Pancreas (tissue), 10 donors: Measurements from ENCODE around the gene DDAH1. TPM values are rescaled to one million over a fixed set of nuclear protein-coding genes. Genes with fewer than 3 reads are reported as not detected.

Experiments
- ATAC-seq, 4 donors: fragments of 200-7000 bp; cut with Tn5 transposase; one replicate each; pipeline versions ENCODE4 v1.8.0 to v1.9.1; 2020; ENCODE audit warnings: mild to moderate bottlenecking in 4 of 4, moderate library complexity in 4 of 4
- DNase-seq, 6 donors: peaks; one replicate each; pipeline ENCODE4 v3.0.0-alpha.2; 2020
- FAIRE-seq: peaks from 2 replicates; lab custom pipeline; 2012; peaks lifted over from hg19 to GRCh38; lab: Jason Lieb, UNC
- H3K27ac ChIP-seq, 4 donors: fragments of 200-600 bp; sonication (generic); 1 replicate in 3 of 4; 2 replicates in 1 of 4; pipeline versions ENCODE4 v1.5.0 to v1.8.0; 2020
- H3K27me3 ChIP-seq, 4 donors: fragments of 200-600 bp; one replicate each; pipeline ENCODE4 v1.8.0; 2021
- H3K36me3 ChIP-seq, 3 donors: fragments of 200-600 bp; sonication (generic) in 1 of 3; one replicate each; pipeline versions ENCODE4 v1.5.0 to v1.8.0; 2020 to 2021
- H3K4me1 ChIP-seq, 3 donors: fragments of 200-600 bp; one replicate each; pipeline ENCODE4 v1.8.0; 2021
- H3K4me3 ChIP-seq, 4 donors: fragments of 200-600 bp; sonication (generic) in 2 of 4; one replicate each; pipeline versions ENCODE4 v1.5.0 to v1.8.0; 2020 to 2021
- H3K9me3 ChIP-seq, 4 donors: fragments of 200-600 bp; one replicate each; pipeline ENCODE4 v1.8.0; 2021
- WGBS, 2 donors: extraction: QIAGEN DNeasy Blood & Tissue Kit; methylation state at CpG; one replicate each; pipeline ENCODE4 v1.1.7; 2013; 5-methylcytosine and 5-hydroxymethylcytosine counted together
- intact Hi-C, 3 donors: fragments of 100-400 bp; cut with DNase I; formaldehyde crosslinking; loops; one replicate each; pipeline versions ENCODE4 v1.11.1 to v1.14.2; 2022
- polyA plus RNA-seq, 2 donors: library from polyadenylated mRNA; stranded (reverse); fragments of 200-250 nt; gene quantifications; one replicate each; pipeline ENCODE4 v1.2.3, GENCODE V29; 2013
- total RNA-seq, 6 donors: library from RNA; stranded (reverse); fragmentation: NEBNext Ultra II Directional in 4 of 6; extraction: Animal tissue kit (Norgen Biotek cat#: 25700) in 4 of 6; gene quantifications; one replicate each; pipeline versions ENCODE4 v1.2.1 to v1.2.4, GENCODE V29; 2021 to 2023
- TF ChIP-seq, protein P1 (sequence below), 4 donors: fragments of 200-600 bp; sonication (generic) in 3 of 4; IDR thresholded peaks; one replicate each; pipeline versions ENCODE4 v1.5.0 to v1.8.0; 2021; ENCODE audit warnings: antibody characterized with exemption in 4 of 4
- donor health status: healthy with polysubstance abuse.
- donor health status: DM: no; HTN: no; CAD: no; lungs with moderate emphysema.
- donor health status: DM: no; HTN: no; CAD: no.
- donor health status: control.
- donor health status: control.
- donor health status: Bipolar disorder and iron deficiency.
- donor health status: DM: yes; HTN: yes; CAD: no.
- donor health status: DM: no; HTN: no; CAD: no.
- donor health status: DM: no; HTN: no; CAD: no.
- donor health status: DM: yes; HTN: yes; CAD: no.

Gene DDAH1
- total and polyA plus RNA-seq, 8 donors = 8.1 to 34.2 (median 22.2) TPM

DNA sequence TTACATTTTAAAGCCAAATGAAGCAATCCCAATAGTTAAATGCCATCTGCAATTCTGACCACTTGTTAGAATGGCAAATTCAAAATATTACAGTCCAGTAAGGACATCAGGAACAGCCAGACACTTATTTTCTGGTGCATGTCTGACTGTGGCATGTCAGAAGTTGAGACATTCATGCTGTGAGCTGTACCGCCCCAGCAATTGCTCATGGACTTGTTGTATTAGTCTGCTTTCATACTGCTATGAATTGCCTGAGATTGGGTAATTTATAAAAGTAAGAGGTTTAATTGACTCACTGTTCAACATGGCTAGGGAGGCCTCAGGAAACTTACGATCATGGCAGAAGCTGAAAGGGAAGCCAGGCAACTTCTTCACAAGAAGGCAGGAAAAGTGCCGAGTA, 19.1 kb downstream of the DDAH1 start:
- no peaks in the 10 kb centered on the region for H3K9me3 ChIP-seq
- 95 to 97% methylated on average over 3 of the region's 3 CpGs for WGBS, 2 donors
- intact Hi-C loops = no loop called here
- ATAC-seq (no peak), FAIRE-seq (no peak), DNase-seq (no peak)
- H3K4me3 ChIP-seq = no peak overlapping the region
- H3K4me1 ChIP-seq = peaks cover 0 to 18% (median 6%) of the 10 kb centered on the region in 3 donors
- H3K36me3 ChIP-seq = no peaks in the 10 kb centered on the region
- H3K27me3 ChIP-seq = no peaks in the 10 kb centered on the region
- TF ChIP-seq, protein P1, sequence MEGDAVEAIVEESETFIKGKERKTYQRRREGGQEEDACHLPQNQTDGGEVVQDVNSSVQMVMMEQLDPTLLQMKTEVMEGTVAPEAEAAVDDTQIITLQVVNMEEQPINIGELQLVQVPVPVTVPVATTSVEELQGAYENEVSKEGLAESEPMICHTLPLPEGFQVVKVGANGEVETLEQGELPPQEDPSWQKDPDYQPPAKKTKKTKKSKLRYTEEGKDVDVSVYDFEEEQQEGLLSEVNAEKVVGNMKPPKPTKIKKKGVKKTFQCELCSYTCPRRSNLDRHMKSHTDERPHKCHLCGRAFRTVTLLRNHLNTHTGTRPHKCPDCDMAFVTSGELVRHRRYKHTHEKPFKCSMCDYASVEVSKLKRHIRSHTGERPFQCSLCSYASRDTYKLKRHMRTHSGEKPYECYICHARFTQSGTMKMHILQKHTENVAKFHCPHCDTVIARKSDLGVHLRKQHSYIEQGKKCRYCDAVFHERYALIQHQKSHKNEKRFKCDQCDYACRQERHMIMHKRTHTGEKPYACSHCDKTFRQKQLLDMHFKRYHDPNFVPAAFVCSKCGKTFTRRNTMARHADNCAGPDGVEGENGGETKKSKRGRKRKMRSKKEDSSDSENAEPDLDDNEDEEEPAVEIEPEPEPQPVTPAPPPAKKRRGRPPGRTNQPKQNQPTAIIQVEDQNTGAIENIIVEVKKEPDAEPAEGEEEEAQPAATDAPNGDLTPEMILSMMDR (IDR thresholded peaks at IDR 0.05) = no peak
- H3K27ac ChIP-seq = no peak overlapping the region

DNA sequence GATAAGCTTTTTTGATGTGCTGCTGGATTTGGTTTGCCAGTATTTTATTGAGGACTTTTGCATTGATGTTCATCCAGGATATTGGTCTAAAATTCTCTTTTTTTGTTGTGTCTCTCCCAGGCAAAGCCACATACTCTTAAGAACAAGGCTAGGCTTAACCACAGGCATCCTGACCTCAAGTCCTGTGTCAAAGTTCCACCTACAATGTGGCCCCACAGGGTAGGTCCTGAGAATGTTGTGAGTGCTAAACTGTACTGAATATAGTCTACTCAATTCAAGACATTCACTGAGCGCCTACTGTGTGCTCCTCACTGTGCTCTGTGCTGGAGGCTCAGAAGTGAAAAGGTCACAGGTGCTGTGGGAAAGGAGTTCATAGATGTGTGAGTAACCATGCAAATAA, 20.6 kb downstream of the DDAH1 start:
- 92 to 97% methylated on average over 1 of the region's 1 CpG for WGBS, 2 donors
- intact Hi-C loops = no loop called here
- FAIRE-seq = no peak

DNA sequence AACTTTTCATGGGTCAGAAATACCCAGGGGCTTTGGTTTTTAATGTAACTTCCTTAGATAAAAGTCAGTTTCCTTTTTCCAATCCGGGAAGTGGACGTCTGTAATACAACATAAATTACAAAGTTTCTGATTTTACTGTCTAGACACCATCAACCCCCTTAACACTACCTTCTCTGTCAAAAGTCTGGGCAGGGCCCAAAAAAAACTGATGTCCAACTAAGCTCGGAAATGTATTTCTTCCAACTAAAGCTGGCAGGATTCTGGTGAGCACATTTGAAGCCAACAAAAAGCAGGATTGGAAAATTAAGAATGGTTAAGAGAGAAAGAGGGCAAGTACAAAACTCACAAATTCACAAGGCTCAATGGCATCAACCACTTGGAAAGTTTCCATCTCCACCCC, 24.3 kb downstream of the DDAH1 start:
- TF ChIP-seq, protein P1 (IDR thresholded peaks at IDR 0.05) = no peak
- intact Hi-C loops = no loop called here
- no peak overlapping the region for H3K27ac ChIP-seq
- DNase-seq (no peak), FAIRE-seq (no peak), ATAC-seq (no peak)
- WGBS, 2 donors = 55 to 61% methylated on average over 3 of the region's 3 CpGs
- H3K4me1 ChIP-seq = peaks cover 0 to 4% (median 0%) of the 10 kb centered on the region in 3 donors
- no peak overlapping the region for H3K4me3 ChIP-seq
- no peaks in the 10 kb centered on the region for H3K27me3 ChIP-seq
- no peaks in the 10 kb centered on the region for H3K36me3 ChIP-seq
- H3K9me3 ChIP-seq = no peaks in the 10 kb centered on the region

More for the DNA sequence above, 20.6 kb downstream of the DDAH1 start:
- TF ChIP-seq, protein P1 (IDR thresholded peaks at IDR 0.05) = no peak
- peaks cover 0 to 18% (median 6%) of the 10 kb centered on the region in 3 donors for H3K4me1 ChIP-seq
- H3K27ac ChIP-seq = no peak overlapping the region
- no peak for ATAC-seq
- no peaks in the 10 kb centered on the region for H3K9me3 ChIP-seq
- no peaks in the 10 kb centered on the region for H3K36me3 ChIP-seq
- DNase-seq = no peak
- no peaks in the 10 kb centered on the region for H3K27me3 ChIP-seq
- no peak overlapping the region for H3K4me3 ChIP-seq

DNA sequence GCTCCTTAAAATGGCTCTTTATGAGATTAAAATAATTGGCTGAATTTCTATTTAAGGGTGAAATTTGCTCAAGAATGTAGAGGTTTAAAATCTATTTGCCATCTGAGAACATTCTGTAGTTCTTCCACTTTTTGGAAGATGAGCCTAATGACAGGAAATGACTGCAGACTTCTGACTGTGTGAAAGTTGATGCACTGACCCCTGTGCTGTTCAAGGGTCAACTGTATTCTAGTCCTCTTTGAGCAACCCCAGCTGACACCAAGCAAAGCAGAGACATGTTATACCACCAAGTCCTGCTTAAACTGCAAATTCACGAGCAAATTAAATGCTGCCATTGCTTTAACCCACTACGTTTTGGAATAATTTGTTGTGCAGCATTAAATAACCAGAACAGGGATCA, 26.6 kb downstream of the DDAH1 start:
- intact Hi-C loops = no loop called here
- Histone ChIP-seq H3K27ac (no peak overlapping the region), H3K4me1 (peaks cover 0 to 4% (median 0%) of the 10 kb centered on the region in 3 donors), H3K27me3 (no peaks in the 10 kb centered on the region), H3K36me3 (no peaks in the 10 kb centered on the region), H3K9me3 (no peaks in the 10 kb centered on the region), H3K4me3 (no peak overlapping the region)
- TF ChIP-seq, protein P1 (IDR thresholded peaks at IDR 0.05) = no peak
- 78% methylated on average over 2 of the region's 2 CpGs for WGBS, 2 donors
- no peak for DNase-seq
- no peak for FAIRE-seq
- ATAC-seq = no peak

DNA sequence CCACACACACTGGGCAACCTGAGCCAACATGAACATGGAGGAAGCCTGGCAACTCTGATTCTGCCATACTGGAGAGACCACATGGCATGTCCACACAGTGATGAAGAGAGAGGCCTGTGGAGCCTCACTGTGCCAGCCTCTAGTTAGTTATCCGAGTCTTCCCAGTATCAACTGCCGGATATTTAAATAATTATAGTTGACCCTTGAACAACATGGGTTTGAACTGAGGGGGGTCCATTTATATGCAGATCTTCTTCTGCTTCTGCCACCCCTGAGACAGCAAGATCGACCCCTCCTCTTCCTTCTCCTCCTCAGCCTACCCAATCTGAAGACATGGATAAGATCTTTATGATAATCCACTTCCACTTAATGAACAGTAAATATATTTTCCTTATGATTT, 27.8 kb downstream of the DDAH1 start:
- intact Hi-C loops = no loop called here
- Histone ChIP-seq H3K9me3 (no peaks in the 10 kb centered on the region), H3K4me1 (peaks cover 0 to 4% (median 0%) of the 10 kb centered on the region in 3 donors), H3K36me3 (no peaks in the 10 kb centered on the region), H3K27me3 (no peaks in the 10 kb centered on the region), H3K27ac (no peak overlapping the region), H3K4me3 (no peak overlapping the region)
- DNase-seq (no peak), FAIRE-seq (no peak), ATAC-seq (no peak)
- TF ChIP-seq, protein P1 (IDR thresholded peaks at IDR 0.05) = no peak
- 91 to 96% methylated on average over 3 of the region's 3 CpGs for WGBS, 2 donors
